HEK293 (cell line): ENCODE results near the gene SLFNL1.

Experiments
- CTCF ChIA-PET: fragments of 350-600 bp; formaldehyde crosslinking; extraction: SDS; loops from one replicate; lab custom pipeline; 2021; ENCODE audit warnings: antibody characterized with exemption; lab: Yijun Ruan, JAX
- POLR2A ChIA-PET: fragments of 300-600 bp; formaldehyde crosslinking; extraction: SDS; loops from one replicate; lab custom pipeline; 2020; ENCODE audit warnings: antibody characterized with exemption, inconsistent platforms; lab: Yijun Ruan, JAX
- H3K27ac ChIP-seq: fragments of 200-500 bp; sonication (Bioruptor generic); 2 replicates; pipeline ENCODE4 v1.5.1; 2014; ENCODE audit warnings: low read depth, low read length, control low read depth, inconsistent platforms; ENCODE audit errors: extremely low read depth
- H3K36me3 ChIP-seq, 2 experiments: fragments of 200-500 bp in 1 of 2; sonication (Bioruptor generic) in 1 of 2; 1 replicate in 1 of 2; 2 replicates in 1 of 2; pipeline ENCODE4 v1.5.1; 2014 to 2017; ENCODE audit warnings: inconsistent platforms in 2 of 2, low read length in 2 of 2; ENCODE audit not compliant: control insufficient read depth in 2 of 2, insufficient read depth in 1 of 2
- H3K4me1 ChIP-seq: fragments of 200-500 bp; sonication (Bioruptor generic); 2 replicates; pipeline ENCODE4 v1.5.1; 2014; ENCODE audit warnings: mild to moderate bottlenecking, low read length, inconsistent platforms; ENCODE audit not compliant: control insufficient read depth, insufficient read depth
- H3K4me3 ChIP-seq: 2 replicates; pipeline ENCODE4 v1.5.1; 2011; ENCODE audit warnings: low read depth, mild to moderate bottlenecking, control low read depth, low read length, moderate library complexity
- H3K9me3 ChIP-seq: fragments of 200-500 bp; sonication (Bioruptor generic); 2 replicates; pipeline ENCODE4 v1.5.1; 2014; ENCODE audit warnings: low read depth, low read length, inconsistent platforms; ENCODE audit not compliant: control insufficient read depth, insufficient read depth
- CTCF ChIP-seq: fragments of 450-650 bp; formaldehyde crosslinking; IDR thresholded peaks from 2 replicates; pipeline ENCODE4 v1.5.1; 2016; ENCODE audit warnings: missing biosample characterization, missing genetic modification characterization
- FEZF1 ChIP-seq: fragments of 450-650 bp; formaldehyde crosslinking; IDR thresholded peaks from 2 replicates; pipeline ENCODE4 v1.5.1; 2016; ENCODE audit warnings: missing biosample characterization, missing genetic modification characterization
- GFI1B ChIP-seq: fragments of 450-650 bp; formaldehyde crosslinking; IDR thresholded peaks from 2 replicates; pipeline ENCODE4 v1.5.1; 2016; ENCODE audit warnings: missing biosample characterization, missing genetic modification characterization
- GLI2 ChIP-seq: fragments of 450-650 bp; formaldehyde crosslinking; IDR thresholded peaks from 2 replicates; pipeline ENCODE4; 2017; ENCODE audit warnings: missing biosample characterization, missing genetic modification characterization, low read depth, borderline replicate concordance
- KLF1 ChIP-seq: fragments of 450-650 bp; formaldehyde crosslinking; IDR thresholded peaks from 2 replicates; pipeline ENCODE4 v1.5.1; 2016; ENCODE audit warnings: missing biosample characterization, missing genetic modification characterization
- KLF7 ChIP-seq: fragments of 450-650 bp; formaldehyde crosslinking; IDR thresholded peaks from 2 replicates; pipeline ENCODE4 v1.5.1; 2016; ENCODE audit warnings: missing biosample characterization, missing genetic modification characterization, borderline replicate concordance
- REPIN1 ChIP-seq: fragments of 450-650 bp; formaldehyde crosslinking; IDR thresholded peaks from 2 replicates; pipeline ENCODE4 v1.5.1; 2017; ENCODE audit warnings: missing biosample characterization, missing genetic modification characterization, low read depth
- SALL2 ChIP-seq: fragments of 450-650 bp; formaldehyde crosslinking; IDR thresholded peaks from 2 replicates; pipeline ENCODE4 v1.5.0; 2017; ENCODE audit warnings: missing biosample characterization, mild to moderate bottlenecking, missing genetic modification characterization, borderline replicate concordance
- ZFP3 ChIP-seq: fragments of 450-650 bp; formaldehyde crosslinking; IDR thresholded peaks from 2 replicates; pipeline ENCODE4 v1.5.1; 2016; ENCODE audit warnings: low read depth, missing biosample characterization, missing genetic modification characterization
- ZNF112 ChIP-seq: fragments of 450-650 bp; formaldehyde crosslinking; IDR thresholded peaks from 2 replicates; pipeline ENCODE4 v1.5.0; 2017; ENCODE audit warnings: missing biosample characterization, missing genetic modification characterization
- ZNF148 ChIP-seq: fragments of 450-650 bp; formaldehyde crosslinking; IDR thresholded peaks from 2 replicates; pipeline ENCODE4 v1.5.0; 2017; ENCODE audit warnings: missing biosample characterization, missing genetic modification characterization, borderline replicate concordance
- ZNF169 ChIP-seq: fragments of 450-650 bp; formaldehyde crosslinking; IDR thresholded peaks from 2 replicates; pipeline ENCODE4 v1.5.1; 2016; ENCODE audit warnings: missing biosample characterization, missing genetic modification characterization
- ZNF274 ChIP-seq, 2 experiments: fragments of 200-500 bp in 1 of 2; fragments of 450-650 bp in 1 of 2; sonication (Bioruptor generic) in 1 of 2; formaldehyde crosslinking in 1 of 2; IDR thresholded peaks; 2 replicates each; pipeline versions ENCODE4 v1.5.1 to v1.6.1; 2014 to 2016; ENCODE audit warnings: borderline replicate concordance in 1 of 2, inconsistent platforms in 1 of 2, low read length in 1 of 2, missing biosample characterization in 1 of 2, missing genetic modification characterization in 1 of 2
- ZNF335 ChIP-seq: fragments of 450-650 bp; formaldehyde crosslinking; conservative IDR thresholded peaks from 2 replicates; pipeline ENCODE4 v1.5.1; 2016; ENCODE audit warnings: missing biosample characterization, missing genetic modification characterization
- ZNF416 ChIP-seq: fragments of 450-650 bp; formaldehyde crosslinking; IDR thresholded peaks from 2 replicates; pipeline ENCODE4 v1.5.1; 2016; ENCODE audit warnings: missing biosample characterization, missing genetic modification characterization
- ZNF529 ChIP-seq: fragments of 450-650 bp; formaldehyde crosslinking; IDR thresholded peaks from 2 replicates; pipeline ENCODE4 v1.5.1; 2017; ENCODE audit warnings: missing genetic modification characterization, missing biosample characterization; ENCODE audit not compliant: insufficient replicate concordance
- ZNF571 ChIP-seq: fragments of 450-650 bp; formaldehyde crosslinking; IDR thresholded peaks from 2 replicates; pipeline ENCODE4 v1.5.0; 2017; ENCODE audit warnings: missing biosample characterization, missing genetic modification characterization
- ZNF76 ChIP-seq: fragments of 450-650 bp; formaldehyde crosslinking; IDR thresholded peaks from 2 replicates; pipeline ENCODE4; 2016; ENCODE audit warnings: low read depth, missing biosample characterization, missing genetic modification characterization, borderline replicate concordance
- ZNF792 ChIP-seq: fragments of 450-650 bp; formaldehyde crosslinking; IDR thresholded peaks from 2 replicates; pipeline ENCODE4 v1.5.1; 2016; ENCODE audit warnings: missing biosample characterization, missing genetic modification characterization
- ZSCAN16 ChIP-seq: fragments of 450-650 bp; formaldehyde crosslinking; IDR thresholded peaks from 2 replicates; pipeline ENCODE4 v1.5.1; 2016; ENCODE audit warnings: missing biosample characterization, missing genetic modification characterization
- ZSCAN30 ChIP-seq: fragments of 450-650 bp; IDR thresholded peaks from 2 replicates; pipeline ENCODE4 v1.5.1; 2018; ENCODE audit warnings: missing biosample characterization, mild to moderate bottlenecking, missing genetic modification characterization, moderate library complexity
- TF ChIP-seq, protein P1 (sequence below): fragments of 450-650 bp; formaldehyde crosslinking; IDR thresholded peaks from 2 replicates; pipeline ENCODE4 v1.5.1; 2016; ENCODE audit warnings: missing biosample characterization, missing genetic modification characterization
- TF ChIP-seq, protein P2 (sequence below): fragments of 450-650 bp; formaldehyde crosslinking; IDR thresholded peaks from 2 replicates; pipeline ENCODE4 v1.5.1; 2017; ENCODE audit warnings: missing biosample characterization, missing genetic modification characterization

SLFNL1 gene

DNA sequence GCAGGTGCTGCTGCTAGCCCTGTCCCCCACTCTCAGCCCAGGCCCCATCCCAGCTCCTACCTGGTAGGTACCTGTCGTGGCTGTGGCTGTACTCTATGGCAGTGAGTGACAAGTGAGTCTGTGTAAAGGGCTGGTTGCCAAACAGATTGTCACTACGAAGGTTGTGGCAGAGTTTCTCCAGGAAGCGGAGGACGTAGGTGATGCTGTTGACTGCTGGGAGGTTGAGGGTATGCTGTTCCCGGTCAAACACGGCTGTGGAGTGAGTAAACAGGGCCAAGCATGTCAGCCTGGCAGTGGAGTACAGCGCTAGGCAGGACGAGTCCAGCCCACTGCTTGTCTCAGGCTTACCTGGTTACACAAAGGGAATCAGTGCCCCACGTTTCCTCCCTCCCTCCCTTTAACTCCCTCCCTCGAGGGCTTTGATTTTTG lies 24.8 kb upstream of the SLFNL1 start:
- Histone ChIP-seq H3K4me3 (no peak overlapping the region), H3K4me1 (no peaks in the 10 kb centered on the region), H3K27ac (no peak overlapping the region), H3K9me3 (no peaks in the 10 kb centered on the region), H3K36me3 (peaks cover 4 to 77% of the 10 kb centered on the region in 2 experiments)
- TF ChIP-seq ZSCAN16 (tag by site-specific recombination): no peak
- no peak for TF ChIP-seq ZNF416 (tag by site-specific recombination)
- TF ChIP-seq ZNF76: no peak
- no peak for TF ChIP-seq ZSCAN30
- TF ChIP-seq ZNF169 (tag by site-specific recombination): no peak
- ChIA-PET POLR2A (no interaction called here), CTCF (no interaction called here)

GRCh38 chr1:41045740-41046139 lies 24.2 kb upstream of the SLFNL1 start:
- Histone ChIP-seq H3K27ac (no peak overlapping the region), H3K9me3 (no peaks in the 10 kb centered on the region), H3K4me1 (no peaks in the 10 kb centered on the region), H3K4me3 (no peak overlapping the region), H3K36me3 (peaks cover 4 to 78% of the 10 kb centered on the region in 2 experiments)
- ChIA-PET POLR2A (no interaction called here), CTCF (no interaction called here)
- no peak for TF ChIP-seq GLI2 (tag by site-specific recombination)
- no peak for TF ChIP-seq ZNF112

DNA sequence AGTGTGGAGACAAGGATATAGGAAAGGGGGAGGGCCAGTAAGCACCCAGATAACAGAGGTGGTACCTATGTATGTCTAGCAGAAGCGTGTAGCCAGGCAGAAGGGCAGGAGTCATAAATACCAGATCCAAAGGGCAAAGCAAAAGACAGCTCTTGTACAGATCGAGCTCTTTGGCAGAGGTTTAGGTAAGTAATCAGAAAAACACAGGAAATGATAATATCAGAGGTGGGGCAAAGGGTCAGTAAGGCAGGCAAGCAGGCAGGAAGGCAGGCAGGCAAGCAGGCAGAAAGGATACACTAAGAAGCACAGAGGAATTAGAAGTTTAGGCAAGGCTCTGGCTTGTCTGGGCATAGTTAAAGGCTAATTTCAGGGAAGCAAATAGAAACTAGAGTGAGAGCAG lies 22.7 kb upstream of the SLFNL1 start:
- no peak overlapping the region for H3K4me3 ChIP-seq
- no peak overlapping the region for H3K27ac ChIP-seq
- ChIA-PET POLR2A (no interaction called here), CTCF (no interaction called here)
- TF ChIP-seq CTCF (tag by site-specific recombination): no peak
- TF ChIP-seq GFI1B (tag by site-specific recombination): no peak
- no peak for TF ChIP-seq ZNF274 (IDR thresholded peaks at IDR 0.05; ENCODE audit: low read length)
- TF ChIP-seq ZNF274 (tag by site-specific recombination; IDR thresholded peaks at IDR 0.05; ENCODE audit: borderline replicate concordance): no peak
- TF ChIP-seq REPIN1 (tag by site-specific recombination): no peak
- TF ChIP-seq ZNF335 (tag by site-specific recombination): no peak
- no peak for TF ChIP-seq ZNF529 (tag by site-specific recombination)
- no peak for TF ChIP-seq ZNF571 (tag by site-specific recombination)
- TF ChIP-seq, protein P1, sequence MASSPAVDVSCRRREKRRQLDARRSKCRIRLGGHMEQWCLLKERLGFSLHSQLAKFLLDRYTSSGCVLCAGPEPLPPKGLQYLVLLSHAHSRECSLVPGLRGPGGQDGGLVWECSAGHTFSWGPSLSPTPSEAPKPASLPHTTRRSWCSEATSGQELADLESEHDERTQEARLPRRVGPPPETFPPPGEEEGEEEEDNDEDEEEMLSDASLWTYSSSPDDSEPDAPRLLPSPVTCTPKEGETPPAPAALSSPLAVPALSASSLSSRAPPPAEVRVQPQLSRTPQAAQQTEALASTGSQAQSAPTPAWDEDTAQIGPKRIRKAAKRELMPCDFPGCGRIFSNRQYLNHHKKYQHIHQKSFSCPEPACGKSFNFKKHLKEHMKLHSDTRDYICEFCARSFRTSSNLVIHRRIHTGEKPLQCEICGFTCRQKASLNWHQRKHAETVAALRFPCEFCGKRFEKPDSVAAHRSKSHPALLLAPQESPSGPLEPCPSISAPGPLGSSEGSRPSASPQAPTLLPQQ (tag by site-specific recombination): no peak
- TF ChIP-seq SALL2 (tag by site-specific recombination): no peak
- no peak for TF ChIP-seq ZNF148 (tag by site-specific recombination)
- TF ChIP-seq ZFP3 (tag by site-specific recombination): no peak
- TF ChIP-seq FEZF1 (tag by site-specific recombination): no peak
- TF ChIP-seq, protein P2, sequence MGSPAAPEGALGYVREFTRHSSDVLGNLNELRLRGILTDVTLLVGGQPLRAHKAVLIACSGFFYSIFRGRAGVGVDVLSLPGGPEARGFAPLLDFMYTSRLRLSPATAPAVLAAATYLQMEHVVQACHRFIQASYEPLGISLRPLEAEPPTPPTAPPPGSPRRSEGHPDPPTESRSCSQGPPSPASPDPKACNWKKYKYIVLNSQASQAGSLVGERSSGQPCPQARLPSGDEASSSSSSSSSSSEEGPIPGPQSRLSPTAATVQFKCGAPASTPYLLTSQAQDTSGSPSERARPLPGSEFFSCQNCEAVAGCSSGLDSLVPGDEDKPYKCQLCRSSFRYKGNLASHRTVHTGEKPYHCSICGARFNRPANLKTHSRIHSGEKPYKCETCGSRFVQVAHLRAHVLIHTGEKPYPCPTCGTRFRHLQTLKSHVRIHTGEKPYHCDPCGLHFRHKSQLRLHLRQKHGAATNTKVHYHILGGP (tag by site-specific recombination): no peak
- no peak for TF ChIP-seq ZNF792 (tag by site-specific recombination)
- no peak for TF ChIP-seq KLF7 (tag by site-specific recombination)
- no peak for TF ChIP-seq KLF1 (tag by site-specific recombination)
- H3K4me1 ChIP-seq: no peaks in the 10 kb centered on the region
- H3K9me3 ChIP-seq: no peaks in the 10 kb centered on the region
- H3K36me3 ChIP-seq: peaks cover 4 to 82% of the 10 kb centered on the region in 2 experiments
